ENCODE data around the gene MKRN1.
"Not testable (repeated sequence)": the region's sequence is repeated elsewhere in the genome, so short reads cannot be mapped to it uniquely, and the experiment has no call there.

MKRN1 gene

GRCh38 chr7:140484951-140485499, 5.7 kb upstream of the MKRN1 start:
- no peak for DNase-seq (ENCODE audit: low read depth, low spot score)

GRCh38 chr7:140484479-140484878, 5.2 kb upstream of the MKRN1 start:
- DNase-seq (ENCODE audit: low read depth, low spot score): no peak

- no peak for DNase-seq (ENCODE audit: low read depth, low spot score)
Observed at GRCh38 chr7:140479739-140480084, 407 bp upstream of the MKRN1 start.

- DNase-seq (ENCODE audit: low read depth, low spot score): no peak
Observed at GRCh38 chr7:140478246-140479061, 851 bp downstream of the MKRN1 start.

GRCh38 chr7:140476698-140477261, 2.5 kb downstream of the MKRN1 start:
- DNase-seq (ENCODE audit: low read depth, low spot score): no peak

GRCh38 chr7:140475747-140476333, 3.5 kb downstream of the MKRN1 start:
- DNase-seq (ENCODE audit: low read depth, low spot score): no peak

DNA sequence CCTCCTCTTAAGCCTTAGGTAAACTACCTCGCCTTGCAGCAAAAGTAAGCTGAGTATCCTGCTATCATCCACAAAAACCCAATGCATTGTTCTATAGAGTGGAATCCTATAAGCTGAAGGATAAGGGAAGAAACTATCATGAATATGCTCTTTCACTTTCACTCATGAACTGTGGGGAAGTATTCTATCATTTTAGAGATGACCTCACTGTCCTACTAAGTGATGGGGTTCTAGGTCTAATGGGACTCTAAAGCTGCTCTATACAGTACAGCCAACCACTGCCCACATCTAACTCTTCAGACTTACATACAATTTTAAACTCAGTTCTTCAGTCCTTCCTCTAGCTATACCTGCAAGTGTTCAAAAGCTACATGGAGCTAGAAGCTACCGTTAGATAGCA, 16.2 kb downstream of the MKRN1 start:
- DNase-seq (ENCODE audit: low read depth, low spot score): no peak

DNA sequence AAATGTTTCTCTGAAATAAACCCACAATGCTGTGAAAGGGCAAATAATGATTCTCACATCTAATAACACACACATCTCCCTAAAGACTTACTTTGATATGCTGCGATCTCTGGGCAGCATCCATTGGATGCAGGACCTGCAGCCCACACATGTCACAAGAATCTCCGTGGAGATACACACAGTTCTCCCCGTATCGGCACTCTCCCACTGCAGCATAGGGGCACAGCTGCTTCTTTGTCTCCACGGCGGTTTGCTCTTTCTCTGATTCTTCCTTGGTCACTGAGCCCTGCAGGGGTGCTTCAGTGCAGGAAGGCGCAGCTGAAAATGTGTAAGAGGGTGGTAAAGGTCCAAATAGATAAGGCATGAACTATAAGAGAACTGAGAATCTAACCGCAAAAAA, 20.4 kb downstream of the MKRN1 start:
- no peak for DNase-seq (ENCODE audit: low read depth, low spot score)

GRCh38 chr7:140458201-140458600, 21.1 kb downstream of the MKRN1 start:
- no peak for DNase-seq (ENCODE audit: low read depth, low spot score)

- no peak for DNase-seq (ENCODE audit: low read depth, low spot score)
Observed at GRCh38 chr7:140456551-140457051, 22.7 kb downstream of the MKRN1 start.

GRCh38 chr7:140455743-140456142, 23.6 kb downstream of the MKRN1 start:
- peak; percentile 82 for DNase-seq (ENCODE audit: low read depth, low spot score)

DNA sequence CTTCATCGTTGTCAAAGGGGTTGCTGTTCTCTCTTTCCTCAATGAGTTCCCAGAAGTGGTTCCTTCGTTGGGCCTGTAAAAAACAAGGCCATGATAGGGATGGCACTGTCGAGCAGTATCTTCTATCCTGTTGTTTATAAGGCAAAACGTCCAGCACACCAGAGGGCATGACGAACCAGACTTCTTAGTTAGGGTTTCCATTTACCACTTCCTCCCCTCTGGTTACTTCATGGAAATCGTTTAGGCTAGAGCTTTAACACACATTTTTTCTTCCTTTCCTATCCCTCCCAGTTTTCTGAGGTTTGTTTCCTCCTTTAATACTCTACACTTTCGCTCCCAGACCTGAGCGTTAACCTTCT, 24.7 kb downstream of the MKRN1 start:
- DNase-seq (ENCODE audit: low read depth, low spot score): no peak

DNA sequence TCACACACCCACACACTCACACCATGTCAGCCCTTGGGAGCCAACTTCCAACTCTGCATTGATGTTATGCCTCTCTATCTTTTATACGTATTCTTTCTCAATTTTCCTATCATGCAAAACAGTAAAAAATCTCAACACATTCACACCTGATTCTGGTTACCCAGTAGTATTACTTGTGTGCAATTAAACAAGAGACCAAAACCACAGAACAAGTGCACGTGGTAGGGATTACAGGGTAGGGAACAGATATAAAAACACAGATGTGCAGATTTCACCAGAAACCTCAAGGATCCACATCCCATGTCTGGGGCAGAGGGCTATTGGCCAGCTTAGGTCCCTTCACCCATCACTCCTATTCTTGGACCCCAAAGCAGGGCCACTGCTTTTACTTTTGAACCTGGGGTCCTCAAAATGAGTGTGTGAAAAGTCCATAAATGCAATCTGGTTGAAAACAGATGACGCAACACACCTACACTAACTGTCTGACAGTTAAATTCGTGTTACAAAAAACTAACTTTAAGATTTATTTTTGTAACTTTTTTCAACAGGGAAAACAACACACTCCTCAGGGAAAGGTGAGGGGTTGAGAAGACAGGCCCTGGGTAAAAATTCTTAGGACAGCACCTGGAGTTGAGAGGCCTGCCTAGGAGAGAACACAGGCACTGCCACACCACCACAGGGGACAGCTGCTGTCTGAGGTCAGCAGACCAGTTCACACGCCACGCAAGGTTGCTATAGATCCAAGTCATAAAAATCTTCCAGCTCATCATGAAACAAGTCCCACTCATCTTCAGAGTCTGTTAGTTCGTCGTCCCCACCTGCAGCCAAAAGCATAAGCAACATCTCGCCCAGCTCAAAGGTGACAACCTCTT, 25.3 kb downstream of the MKRN1 start:
- DNase-seq (ENCODE audit: low read depth, low spot score): not testable (repeated sequence)

DNA sequence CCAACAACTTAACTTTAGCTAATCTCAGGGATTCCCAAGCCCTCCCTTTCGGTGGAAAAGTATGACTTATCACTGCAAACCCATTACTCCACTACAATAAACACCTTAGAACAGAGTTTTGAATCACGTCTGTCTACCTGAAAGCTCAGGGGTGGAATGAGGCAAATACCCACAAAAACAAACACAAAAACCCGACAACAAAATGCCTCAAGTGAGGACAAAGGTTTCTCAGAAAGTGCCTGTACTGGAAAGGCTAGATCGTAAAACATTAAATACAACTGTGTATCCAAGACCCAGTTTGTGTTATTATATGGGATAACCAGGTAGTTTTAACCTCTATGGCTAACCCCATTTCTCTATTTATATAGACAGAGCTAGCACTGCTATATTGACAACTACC, 26.0 kb downstream of the MKRN1 start:
- no peak for DNase-seq (ENCODE audit: low read depth, low spot score)

DNA sequence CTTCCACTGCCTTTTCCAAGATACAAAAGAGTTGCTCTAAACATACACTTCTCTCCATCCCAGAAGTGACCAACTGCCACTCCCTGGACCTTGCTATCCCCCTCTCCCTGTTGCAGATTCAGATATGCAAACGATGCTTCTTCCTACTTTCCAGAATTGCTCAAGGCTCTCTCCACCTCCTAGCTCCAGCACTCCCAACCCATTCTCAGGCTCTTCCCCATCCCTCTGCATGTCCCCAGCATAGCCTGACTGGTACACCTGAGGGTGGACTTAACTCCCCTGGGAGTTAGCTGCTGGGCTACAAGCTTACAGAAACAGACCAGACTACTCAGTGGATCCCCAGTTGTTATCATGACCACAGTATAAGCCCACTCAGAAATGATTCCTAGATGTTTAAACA, 27.6 kb downstream of the MKRN1 start:
- DNase-seq (ENCODE audit: low read depth, low spot score): no peak

DNA sequence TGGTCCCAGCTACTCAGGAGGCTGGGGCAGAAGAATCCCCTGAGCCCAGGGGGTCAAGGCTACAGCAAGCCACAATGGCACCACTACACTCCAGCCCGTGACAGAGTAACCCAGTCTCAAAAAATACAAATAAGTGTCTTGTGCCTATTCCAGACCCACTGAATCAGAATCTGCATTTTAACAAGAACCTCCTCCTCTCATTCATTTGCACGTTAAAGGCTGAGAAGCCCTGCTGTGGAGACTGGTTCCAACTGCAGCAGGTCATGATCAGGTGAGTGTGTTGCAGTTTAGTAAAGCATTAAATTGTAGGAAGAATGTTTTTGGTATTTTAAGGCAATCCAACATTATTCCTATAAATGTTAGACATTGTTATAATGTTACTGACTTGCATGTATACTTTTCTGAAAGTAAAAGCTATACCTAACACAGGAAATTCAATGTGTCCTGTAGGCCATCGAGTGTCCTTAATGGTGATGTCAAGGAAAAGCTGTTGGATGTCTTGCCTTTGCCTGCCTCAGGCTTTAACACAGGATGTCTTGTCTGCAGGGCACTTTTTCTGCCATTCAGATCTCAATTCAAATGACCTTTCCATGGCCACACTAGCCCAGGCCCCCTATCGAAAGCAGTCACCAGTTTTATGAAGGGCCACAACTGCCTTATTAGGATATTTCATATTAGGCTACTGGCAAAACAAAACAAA, 30.4 kb downstream of the MKRN1 start:
- DNase-seq (ENCODE audit: low read depth, low spot score): peak; percentile 25

GRCh38 chr7:140447841-140448240, 31.5 kb downstream of the MKRN1 start:
- DNase-seq (ENCODE audit: low read depth, low spot score): no peak

DNA sequence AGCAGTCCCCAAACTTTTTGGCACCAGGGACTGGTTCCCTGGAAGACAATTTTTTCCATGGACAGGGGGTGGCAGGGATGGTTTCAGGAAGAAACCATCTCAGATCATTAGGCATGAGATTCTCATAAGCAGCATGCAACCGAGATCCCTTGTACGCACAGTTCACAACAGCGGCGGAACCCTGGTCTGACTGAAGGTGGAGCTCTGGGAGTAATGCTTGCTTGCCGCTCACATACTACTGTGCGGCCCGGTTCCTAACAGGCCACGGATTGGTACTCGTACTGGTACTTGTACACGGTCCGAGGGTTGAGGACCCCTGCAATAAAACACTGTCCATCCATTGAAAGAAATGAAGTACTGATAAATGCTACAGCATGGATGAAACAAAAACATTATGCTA, 32.8 kb downstream of the MKRN1 start:
- DNase-seq (ENCODE audit: low read depth, low spot score): no peak

GRCh38 chr7:140441519-140441918, 37.8 kb downstream of the MKRN1 start:
- no peak for DNase-seq (ENCODE audit: low read depth, low spot score)

DNA sequence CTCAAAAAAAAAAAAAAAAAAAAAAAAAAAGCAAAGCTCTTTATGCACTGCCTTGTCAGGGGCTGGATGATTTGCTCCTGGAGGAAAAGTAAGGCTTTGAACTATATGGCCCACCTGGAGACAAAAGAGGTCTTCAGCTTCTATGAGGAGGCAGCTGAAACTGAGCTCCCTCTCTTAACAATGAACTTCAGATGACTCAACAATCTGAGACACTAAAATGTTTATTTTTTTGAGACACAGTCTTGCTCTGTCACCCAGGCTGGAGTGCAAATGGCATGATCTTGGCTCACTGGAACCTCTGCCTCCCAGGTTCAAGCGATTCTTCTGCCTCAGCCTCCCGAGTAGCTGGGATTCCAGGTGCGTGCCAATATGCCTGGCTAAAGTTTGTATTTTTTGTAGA, 38.7 kb downstream of the MKRN1 start:
- DNase-seq (ENCODE audit: low read depth, low spot score): no peak

DNA sequence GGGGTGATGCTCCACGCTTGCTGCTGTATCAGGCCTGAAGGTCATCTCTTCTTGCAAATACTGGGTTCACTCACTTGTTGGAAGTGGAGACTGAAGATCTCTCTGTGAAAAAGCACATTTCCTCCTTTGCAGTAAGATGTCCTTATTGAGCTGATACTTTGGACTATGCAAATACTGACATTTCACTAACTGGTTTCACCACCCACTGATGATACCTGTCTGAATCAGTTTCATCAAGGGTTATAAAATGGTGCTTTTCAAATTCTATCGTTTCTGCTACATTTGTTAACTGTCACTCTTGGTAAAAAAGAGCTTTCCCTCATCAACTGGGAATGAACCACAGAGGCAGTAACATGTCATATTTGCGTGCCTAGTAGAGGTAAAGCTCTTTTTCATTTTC, 39.9 kb downstream of the MKRN1 start:
- no peak for DNase-seq (ENCODE audit: low read depth, low spot score)

All from iPS DF 19.7 (cell line).